ENCODE measurements around the gene C1orf105.

DNA sequence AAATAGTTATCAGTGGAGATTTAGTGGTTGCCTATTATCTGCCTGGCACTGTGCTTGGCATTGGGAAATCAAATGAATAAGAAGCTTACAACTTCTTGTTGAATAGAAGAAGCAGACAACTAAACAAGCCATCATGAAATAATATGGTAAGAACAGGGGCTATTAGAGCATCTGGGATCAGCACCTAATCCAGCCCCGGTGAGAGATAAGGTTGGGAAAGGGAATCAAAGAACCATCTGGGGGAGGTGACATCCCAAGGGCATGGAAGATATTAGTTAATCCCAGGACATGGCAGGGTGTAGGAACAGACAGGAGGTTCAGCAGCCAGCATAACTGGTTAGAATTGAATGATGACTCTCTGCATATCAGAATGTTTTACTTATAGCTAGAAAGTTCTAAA lies 76.2 kb downstream of the C1orf105 start:
- no peak for TF ChIP-seq POLR2A (IDR thresholded peaks at IDR 0.05)
- TF ChIP-seq, protein P1, sequence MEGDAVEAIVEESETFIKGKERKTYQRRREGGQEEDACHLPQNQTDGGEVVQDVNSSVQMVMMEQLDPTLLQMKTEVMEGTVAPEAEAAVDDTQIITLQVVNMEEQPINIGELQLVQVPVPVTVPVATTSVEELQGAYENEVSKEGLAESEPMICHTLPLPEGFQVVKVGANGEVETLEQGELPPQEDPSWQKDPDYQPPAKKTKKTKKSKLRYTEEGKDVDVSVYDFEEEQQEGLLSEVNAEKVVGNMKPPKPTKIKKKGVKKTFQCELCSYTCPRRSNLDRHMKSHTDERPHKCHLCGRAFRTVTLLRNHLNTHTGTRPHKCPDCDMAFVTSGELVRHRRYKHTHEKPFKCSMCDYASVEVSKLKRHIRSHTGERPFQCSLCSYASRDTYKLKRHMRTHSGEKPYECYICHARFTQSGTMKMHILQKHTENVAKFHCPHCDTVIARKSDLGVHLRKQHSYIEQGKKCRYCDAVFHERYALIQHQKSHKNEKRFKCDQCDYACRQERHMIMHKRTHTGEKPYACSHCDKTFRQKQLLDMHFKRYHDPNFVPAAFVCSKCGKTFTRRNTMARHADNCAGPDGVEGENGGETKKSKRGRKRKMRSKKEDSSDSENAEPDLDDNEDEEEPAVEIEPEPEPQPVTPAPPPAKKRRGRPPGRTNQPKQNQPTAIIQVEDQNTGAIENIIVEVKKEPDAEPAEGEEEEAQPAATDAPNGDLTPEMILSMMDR (IDR thresholded peaks at IDR 0.05): no peak

All from esophagus squamous epithelium (tissue), 4 donors.